HCEC 1CT (cell line): ENCODE measurements around the gene LHFPL3.
A peak's percentile ranks its signal among the peaks of the same experiment; 100 is the strongest.

Experiments
- DNase-seq: peaks from one replicate; pipeline ENCODE4 v3.0.0-alpha.2; 2017

The LHFPL3 gene

GRCh38 chr7:104604706-104605105 is 276.3 kb downstream of the LHFPL3 start:
- no peak for DNase-seq

- no peak for DNase-seq
Observed at GRCh38 chr7:104621321-104621720, 292.9 kb downstream of the LHFPL3 start.

- DNase-seq: peak; percentile 10
Observed at GRCh38 chr7:104625956-104626355, 297.6 kb downstream of the LHFPL3 start.

GRCh38 chr7:104627516-104627915 is 299.1 kb downstream of the LHFPL3 start:
- peak; percentile 14 for DNase-seq

GRCh38 chr7:104628017-104628416 is 299.6 kb downstream of the LHFPL3 start:
- no peak for DNase-seq

- no peak for DNase-seq
Observed at GRCh38 chr7:104629408-104629807, 301.0 kb downstream of the LHFPL3 start.

- no peak for DNase-seq
Observed at GRCh38 chr7:104640506-104640905, 312.1 kb downstream of the LHFPL3 start.

GRCh38 chr7:104642560-104642959 is 314.2 kb downstream of the LHFPL3 start:
- no peak for DNase-seq

- peak; percentile 31 for DNase-seq
Observed at GRCh38 chr7:104643587-104644217, 315.3 kb downstream of the LHFPL3 start.

GRCh38 chr7:104650991-104651640 is 322.7 kb downstream of the LHFPL3 start:
- no peak for DNase-seq

GRCh38 chr7:104652434-104652833 is 324.0 kb downstream of the LHFPL3 start:
- no peak for DNase-seq

- no peak for DNase-seq
Observed at GRCh38 chr7:104652865-104653264, 324.5 kb downstream of the LHFPL3 start.

- no peak for DNase-seq
Observed at GRCh38 chr7:104653825-104654401, 325.5 kb downstream of the LHFPL3 start.

GRCh38 chr7:104655592-104655991 is 327.2 kb downstream of the LHFPL3 start:
- no peak for DNase-seq

GRCh38 chr7:104656467-104656866 is 328.1 kb downstream of the LHFPL3 start:
- no peak for DNase-seq

- no peak for DNase-seq
Observed at GRCh38 chr7:104657134-104657533, 328.7 kb downstream of the LHFPL3 start.

- no peak for DNase-seq
Observed at GRCh38 chr7:104661575-104661974, 333.2 kb downstream of the LHFPL3 start.

- DNase-seq: no peak
Observed at GRCh38 chr7:104664648-104665047, 336.2 kb downstream of the LHFPL3 start.

- DNase-seq: no peak
Observed at GRCh38 chr7:104677587-104677986, 349.2 kb downstream of the LHFPL3 start.

- no peak for DNase-seq
Observed at GRCh38 chr7:104679085-104679484, 350.7 kb downstream of the LHFPL3 start.

GRCh38 chr7:104686286-104686685 is 357.9 kb downstream of the LHFPL3 start:
- no peak for DNase-seq

- no peak for DNase-seq
Observed at GRCh38 chr7:104694710-104695109, 366.3 kb downstream of the LHFPL3 start.

GRCh38 chr7:104695563-104695962 is 367.2 kb downstream of the LHFPL3 start:
- DNase-seq: no peak

- DNase-seq: no peak
Observed at GRCh38 chr7:104700336-104700735, 371.9 kb downstream of the LHFPL3 start.
